ENCODE results near the gene GCC2.
A peak's percentile ranks its signal among the peaks of the same experiment; 100 is the strongest.
"Not testable (repeated sequence)": the region's sequence is repeated elsewhere in the genome, so short reads cannot be mapped to it uniquely, and the experiment has no call there.

GCC2 gene

DNA sequence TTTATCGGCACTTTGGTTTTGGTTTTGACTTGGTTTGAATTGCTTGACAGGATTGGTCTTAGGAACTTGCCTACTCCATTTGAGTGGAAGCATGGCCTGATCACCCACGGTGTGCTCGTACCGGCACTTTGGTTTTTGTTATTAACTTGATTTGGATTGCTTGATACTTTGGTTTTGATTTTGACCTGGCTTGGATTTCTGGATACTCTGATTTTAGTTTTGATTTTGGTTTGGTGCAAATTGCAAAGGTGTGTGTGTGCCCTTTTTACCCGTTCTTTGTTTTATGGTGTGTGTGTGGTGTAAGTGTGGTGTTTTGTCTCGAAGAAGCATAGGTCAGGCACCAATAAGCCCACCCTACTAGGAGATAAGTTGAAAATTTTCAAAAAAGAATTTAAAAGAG, 75.7 kb downstream of the GCC2 start:
- DNase-seq (ENCODE audit: low read depth, low spot score) = not testable (repeated sequence)

DNA sequence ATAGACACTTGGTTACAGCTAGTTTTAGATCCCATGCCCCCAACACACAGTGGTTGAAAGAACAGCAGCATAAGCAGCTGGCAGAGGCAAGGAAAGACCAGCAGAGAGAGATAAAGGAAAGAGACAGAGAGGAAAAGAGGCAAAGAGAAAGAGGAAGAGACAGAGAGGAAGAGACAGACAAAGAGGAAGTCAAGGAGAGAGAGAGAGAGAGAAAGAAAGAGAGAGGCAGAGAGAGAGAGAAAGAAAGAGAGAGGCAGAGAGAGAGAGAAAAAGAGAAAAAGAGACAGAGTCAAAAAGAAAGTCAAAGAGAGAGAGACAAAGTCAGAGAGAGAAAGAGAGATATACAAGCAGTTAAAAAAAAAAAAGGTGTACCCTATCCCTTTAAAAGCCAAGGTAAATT, 76.3 kb downstream of the GCC2 start:
- not testable (repeated sequence) for DNase-seq (ENCODE audit: low read depth, low spot score)

- DNase-seq (ENCODE audit: low read depth, low spot score) = no peak
Observed at GRCh38 chr2:108531674-108532055, 82.7 kb downstream of the GCC2 start.

DNA sequence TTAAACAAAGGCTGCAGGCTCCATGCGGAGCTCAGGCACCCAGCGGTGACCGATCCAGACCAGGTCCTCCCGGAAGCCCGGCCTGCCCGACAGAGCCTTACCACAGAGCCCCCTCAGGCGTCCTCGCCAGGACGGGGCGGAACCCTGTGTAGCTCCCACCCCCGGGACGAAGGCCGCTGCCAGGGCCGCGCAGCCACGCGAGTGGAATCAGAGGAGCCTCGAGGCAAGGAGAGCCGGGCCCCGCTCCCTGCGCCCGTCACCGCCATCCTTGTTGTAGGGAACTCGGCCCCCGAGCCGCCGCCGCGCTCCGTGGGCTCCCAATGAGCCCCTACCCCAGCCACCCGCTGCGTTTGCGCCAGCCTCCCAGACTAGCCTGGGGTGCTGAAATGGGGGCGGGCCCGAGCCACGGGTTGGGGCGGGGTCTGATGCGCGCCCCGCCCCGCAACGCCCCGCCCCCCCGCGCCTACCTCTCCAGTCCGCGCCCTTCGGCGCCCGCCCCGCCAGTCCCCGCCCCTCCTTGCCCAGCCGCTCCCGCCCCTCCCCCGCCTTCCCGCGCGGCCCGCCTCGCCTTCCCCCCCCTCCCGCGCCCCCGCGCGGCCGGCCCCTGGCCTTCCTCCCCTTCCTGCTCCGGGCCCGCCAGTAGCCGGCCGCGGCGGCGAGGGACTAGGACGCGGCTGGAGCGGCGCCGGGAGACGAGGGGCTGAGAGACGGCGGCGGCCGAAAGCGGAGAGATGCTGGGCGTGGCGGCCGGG, 85.0 kb downstream of the GCC2 start, which contains the start of gene LIMS1:
Gene LIMS1, plus strand, starts transcription at position 639 of the 752 bp plus-strand sequence. Its CDS starts 93 bp downstream, at position 732.
- DNase-seq (ENCODE audit: low read depth, low spot score) = peak; percentile 94

GRCh38 chr2:108534584-108535356, 85.8 kb downstream of the GCC2 start:
- DNase-seq (ENCODE audit: low read depth, low spot score) = peak; percentile 51

GRCh38 chr2:108535357-108535631, 86.3 kb downstream of the GCC2 start:
- no peak for DNase-seq (ENCODE audit: low read depth, low spot score)

DNA sequence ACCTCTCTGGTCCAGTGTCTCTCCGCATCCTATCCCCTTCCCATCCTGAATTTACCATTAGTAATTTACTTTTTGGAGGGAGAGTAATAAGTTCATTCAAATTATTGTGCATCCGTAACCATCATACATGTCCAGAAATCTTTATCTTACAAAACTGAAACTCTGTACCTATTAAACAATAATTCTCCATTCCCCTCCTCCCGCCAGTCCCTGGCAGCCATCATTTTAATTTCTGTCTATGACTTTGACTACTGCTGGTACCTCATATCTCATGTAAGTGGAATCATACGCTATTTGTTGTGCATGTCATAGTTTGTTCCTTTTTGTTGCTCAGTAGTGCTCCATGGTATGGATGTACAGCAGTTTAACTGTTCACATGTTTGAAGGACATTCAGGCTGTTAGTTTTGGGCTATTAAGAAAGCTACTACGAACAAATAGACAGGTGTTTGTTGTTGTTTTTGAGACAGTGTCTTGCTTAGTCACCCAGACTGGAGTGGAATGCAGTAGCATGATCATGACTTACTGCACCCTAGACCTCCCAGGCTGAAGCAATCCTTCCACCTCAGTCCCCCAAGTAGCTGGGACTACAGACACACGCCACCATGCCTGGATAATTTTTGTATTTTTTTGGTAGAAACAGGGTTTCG, 87.3 kb downstream of the GCC2 start:
- no peak for DNase-seq (ENCODE audit: low read depth, low spot score)

- DNase-seq (ENCODE audit: low read depth, low spot score) = no peak
Observed at GRCh38 chr2:108536911-108537310, 87.9 kb downstream of the GCC2 start.

DNA sequence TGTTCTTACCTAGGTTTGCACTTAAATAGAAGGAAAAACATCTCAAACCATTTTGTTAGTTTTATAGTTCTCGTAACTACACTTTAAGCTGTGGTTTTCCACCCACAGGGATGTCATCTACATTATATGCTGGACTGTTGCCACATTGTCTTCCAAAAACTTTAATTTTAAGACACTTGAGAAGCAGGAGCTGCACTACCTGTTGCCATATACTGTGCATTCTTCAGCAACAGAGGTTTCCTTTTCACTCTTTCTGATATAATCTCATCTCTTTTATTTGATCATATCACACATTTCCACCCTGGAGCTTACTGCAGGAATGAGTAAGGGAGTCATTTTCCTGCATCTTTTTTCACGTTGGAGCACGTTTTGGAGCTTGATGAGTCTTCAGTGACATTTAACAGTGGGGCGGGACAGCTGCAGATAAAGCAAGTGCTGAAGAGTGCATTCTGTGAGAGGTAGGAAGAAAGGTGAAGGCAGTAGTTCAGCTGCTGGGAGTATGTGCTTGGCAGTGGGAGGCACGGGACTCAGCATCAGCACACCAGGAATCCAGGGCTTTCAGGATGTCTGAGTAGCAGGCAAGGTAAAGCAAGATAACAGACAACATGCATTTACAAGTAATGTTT, 89.1 kb downstream of the GCC2 start:
- peak; percentile 36 for DNase-seq (ENCODE audit: low read depth, low spot score)

DNA sequence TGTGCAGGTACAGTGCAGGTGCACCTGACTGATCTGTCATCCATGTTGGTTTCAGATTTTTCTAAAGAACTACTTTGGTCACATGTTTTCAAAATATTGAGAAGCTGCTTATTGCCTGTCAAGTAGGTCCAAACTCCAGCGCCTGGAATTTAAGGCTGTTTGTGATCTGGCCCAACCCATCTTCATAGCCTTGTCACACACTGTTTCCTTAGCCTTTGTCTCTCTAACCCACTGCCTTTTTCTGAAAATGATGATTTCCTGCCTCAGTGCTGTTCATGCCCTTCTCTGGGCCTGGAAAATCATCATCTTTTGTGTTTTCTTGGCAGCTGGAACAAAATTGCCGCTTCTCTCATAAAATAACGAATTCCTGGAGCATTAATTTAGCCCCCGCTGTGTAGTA, 92.4 kb downstream of the GCC2 start:
- DNase-seq (ENCODE audit: low read depth, low spot score) = no peak

DNA sequence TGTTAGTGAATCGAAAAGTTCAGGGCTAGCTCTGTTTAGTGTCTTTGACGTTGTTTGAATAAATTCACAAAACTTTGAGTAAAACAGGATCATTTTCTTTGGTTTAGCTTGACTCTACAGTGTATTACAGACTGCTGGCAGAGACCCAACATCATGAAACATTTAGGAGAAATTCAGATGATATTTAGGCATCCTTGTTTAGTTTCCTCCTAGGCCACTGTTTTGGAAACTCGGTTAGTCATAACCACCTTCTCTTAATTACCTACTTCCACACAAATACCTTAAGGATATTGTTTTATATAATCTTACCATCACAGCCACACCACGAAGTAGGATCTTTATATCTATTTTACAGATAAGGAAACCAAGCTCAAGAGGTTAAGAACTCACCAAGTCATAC, 93.1 kb downstream of the GCC2 start:
- DNase-seq (ENCODE audit: low read depth, low spot score) = no peak

- no peak for DNase-seq (ENCODE audit: low read depth, low spot score)
Observed at GRCh38 chr2:108547606-108548005, 98.6 kb downstream of the GCC2 start.

DNA sequence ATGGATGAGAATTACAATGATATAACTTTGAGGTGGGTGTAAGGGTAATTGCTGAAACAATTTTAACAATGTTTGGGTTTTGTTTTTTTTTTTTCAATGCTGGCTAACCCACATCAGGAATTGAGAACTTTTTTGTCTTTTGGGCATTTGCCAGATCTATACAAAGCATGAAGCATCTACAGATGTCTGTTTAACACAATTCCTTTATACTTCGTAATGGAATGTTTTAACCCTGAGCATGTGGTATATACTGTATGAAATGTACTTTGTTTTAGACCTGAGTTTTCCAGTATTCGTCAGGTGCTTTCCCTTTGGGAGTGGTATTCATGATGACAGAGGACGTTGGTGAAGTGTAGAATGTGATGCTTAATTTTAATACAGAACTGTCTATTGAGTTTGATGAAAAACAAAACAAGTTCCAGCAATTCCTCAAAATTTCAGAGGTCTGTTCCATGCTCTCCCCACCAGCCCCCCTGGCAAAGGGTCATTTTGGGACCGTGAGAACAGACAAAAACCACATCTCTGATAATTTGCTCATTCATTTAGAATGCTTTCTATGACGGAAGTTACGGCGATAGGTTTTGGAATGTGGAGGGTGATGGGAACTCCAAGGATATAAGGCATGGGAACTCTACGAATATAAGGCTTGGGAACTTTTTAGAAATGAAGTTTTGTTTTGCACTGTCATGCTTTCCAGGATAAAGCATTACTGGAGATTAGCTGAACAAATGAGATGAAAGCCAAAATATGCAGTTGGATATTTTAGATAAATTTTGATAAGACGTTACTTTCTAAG, 99.4 kb downstream of the GCC2 start:
- DNase-seq (ENCODE audit: low read depth, low spot score) = no peak

DNA sequence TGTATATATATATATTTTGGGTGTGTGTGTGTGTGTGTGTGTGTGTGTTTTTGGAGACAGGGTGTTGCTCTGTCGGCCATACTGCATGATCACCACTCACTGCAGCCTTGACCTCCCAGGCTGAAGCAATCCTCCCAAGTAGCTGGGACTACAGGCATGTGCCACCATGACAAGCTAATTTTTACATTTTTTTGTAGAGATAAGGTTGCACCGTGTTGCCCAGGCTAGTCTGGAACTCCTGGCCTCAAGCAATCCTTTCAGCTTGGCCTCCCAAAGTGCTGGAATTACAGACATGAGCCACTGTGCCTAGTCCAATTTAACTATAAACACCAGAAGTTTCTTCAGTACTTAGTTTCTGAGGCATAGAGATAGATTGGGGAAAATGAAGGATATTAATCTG, 103.6 kb downstream of the GCC2 start:
- DNase-seq (ENCODE audit: low read depth, low spot score) = no peak

DNA sequence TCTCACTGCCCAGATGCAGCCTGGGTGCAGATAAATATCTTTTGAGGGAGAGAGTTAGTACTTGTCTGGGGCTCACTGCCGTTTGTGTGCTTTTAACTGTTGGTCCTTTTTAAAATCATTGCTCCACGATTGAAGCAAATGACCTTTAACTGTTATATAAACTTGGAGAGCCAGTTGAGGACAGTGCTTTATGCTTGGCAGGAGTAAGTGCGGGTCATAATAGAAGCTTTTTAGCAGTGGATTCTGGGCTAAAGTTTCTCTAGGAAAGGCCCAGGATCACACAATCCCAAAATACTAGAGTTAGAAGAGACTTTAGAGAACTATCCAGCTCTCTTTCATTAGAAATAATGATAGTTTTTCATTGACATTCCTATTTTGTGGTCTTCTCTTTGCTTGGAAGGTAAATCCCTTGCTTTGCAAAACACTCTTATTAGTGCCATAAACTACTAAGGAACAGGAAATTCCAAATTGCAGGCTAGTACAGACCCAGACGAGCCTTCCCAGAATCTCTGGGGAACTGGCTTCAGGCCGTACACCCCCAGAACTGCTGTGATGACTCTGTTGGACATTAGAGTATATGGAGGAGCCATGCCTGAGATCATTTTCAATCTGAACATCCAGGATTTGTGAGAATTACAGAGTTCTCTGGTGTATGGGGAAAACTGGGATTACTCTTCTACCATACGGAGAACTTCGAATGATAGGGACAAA, 104.4 kb downstream of the GCC2 start:
- no peak for DNase-seq (ENCODE audit: low read depth, low spot score)

DNA sequence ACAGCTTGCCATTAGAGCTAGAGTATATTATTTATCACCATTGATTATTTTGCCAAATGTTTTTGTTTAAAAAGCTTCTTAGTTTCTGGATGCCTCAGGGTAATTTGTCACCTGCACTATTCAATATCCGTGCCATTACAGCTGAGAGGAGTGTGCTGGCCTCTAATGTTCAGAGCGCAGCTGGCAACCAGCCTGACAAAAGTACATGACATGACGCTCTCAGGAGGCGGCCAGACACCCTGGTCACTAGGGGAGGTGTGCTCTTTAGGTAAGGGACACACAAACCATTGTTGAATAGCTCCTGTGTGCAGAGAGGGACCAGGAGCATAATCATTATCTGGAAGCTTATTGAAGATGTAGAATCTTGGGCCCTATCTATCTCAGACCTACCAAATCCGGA, 105.5 kb downstream of the GCC2 start:
- no peak for DNase-seq (ENCODE audit: low read depth, low spot score)

DNA sequence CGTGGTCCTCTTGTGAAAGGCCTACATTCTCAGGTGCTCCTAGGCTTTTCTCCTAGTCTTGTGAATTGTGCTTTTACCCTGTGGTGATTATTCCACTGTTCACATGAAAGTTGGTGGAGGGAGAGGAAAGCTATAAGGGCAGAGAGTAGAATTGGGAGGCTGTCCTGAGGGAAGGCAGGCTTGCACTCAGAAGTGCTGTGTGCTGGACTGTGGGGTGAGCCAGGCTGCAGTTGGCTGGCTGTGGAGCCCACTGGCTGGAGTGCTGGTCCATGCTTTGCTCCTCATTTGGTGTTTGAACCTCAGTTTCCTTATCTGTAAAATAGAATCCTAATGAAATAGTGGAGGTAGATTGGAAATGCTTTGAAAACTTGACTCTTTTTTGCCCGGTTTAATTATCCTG, 106.6 kb downstream of the GCC2 start:
- DNase-seq (ENCODE audit: low read depth, low spot score) = no peak

- peak; percentile 74 for DNase-seq (ENCODE audit: low read depth, low spot score)
Observed at GRCh38 chr2:108556581-108556980, 107.6 kb downstream of the GCC2 start.

Data from ELF-1 (cell line).